NCI-H1048 (cell line): ENCODE results near the gene SYNE1.

ENCODE experiments used
- DNase-seq: peaks from one replicate; lab custom pipeline; 2025; lab: John Stamatoyannopoulos, UW

SYNE1 gene

DNA sequence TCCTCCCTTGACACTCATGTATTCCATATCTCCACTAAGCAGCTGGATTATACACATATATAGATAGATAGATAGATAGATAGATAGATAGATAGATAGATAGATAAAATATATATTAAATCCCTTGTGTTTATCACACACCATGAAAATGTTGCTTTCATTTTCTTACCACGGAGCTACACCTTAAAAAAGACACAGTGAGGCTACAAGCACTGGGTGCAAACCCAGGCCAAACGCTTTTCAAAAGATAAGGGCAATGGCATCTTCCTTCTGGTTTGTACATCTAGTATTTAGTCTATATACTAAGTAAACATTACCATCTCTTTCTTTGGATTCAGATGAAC lies 452.6 kb downstream of the SYNE1 start:
- no peak for DNase-seq

- DNase-seq, result no peak
These were observed 456.6 kb downstream of the SYNE1 start for GRCh38 chr6:152180601-152181000.

DNA sequence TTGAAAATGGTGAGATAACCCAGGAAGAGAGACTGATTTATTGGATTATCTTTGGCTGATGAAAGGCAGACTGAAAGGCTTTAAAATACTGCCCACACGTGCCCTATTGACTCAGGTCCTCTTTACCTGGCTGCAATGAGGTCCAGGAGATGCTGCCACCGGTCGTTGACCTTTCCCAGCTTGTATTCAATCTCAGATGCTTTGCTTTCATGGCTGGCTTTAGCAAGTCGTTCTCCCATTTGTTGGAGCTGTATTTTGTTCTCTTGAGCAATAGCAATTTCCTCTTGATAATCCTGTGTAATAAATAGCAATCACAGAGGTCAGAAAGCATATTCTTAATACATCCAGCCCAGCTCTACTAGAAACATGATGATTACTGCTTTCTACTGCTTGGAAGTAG lies 460.9 kb downstream of the SYNE1 start:
- DNase-seq, result no peak

DNA sequence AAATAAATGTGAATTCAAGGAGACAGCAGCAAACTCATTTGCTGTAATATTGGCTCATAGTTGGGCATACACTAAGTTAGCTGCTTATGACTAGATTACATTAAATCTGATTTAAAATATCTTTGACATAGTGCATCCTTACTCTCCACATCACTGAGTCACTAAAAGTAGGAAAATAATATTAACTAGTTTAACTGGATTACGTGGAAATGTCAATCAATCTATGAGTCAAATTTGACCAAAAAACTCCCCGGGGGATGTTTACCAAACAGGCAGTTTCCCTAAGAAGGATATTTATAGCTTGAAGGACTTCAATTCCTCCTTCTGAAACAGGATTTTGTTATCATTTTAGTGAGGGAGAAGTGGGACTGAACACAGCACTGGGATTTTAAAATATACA lies 463.2 kb downstream of the SYNE1 start:
- no peak for DNase-seq

GRCh38 chr6:152173321-152173720 lies 463.8 kb downstream of the SYNE1 start:
- no peak for DNase-seq

DNA sequence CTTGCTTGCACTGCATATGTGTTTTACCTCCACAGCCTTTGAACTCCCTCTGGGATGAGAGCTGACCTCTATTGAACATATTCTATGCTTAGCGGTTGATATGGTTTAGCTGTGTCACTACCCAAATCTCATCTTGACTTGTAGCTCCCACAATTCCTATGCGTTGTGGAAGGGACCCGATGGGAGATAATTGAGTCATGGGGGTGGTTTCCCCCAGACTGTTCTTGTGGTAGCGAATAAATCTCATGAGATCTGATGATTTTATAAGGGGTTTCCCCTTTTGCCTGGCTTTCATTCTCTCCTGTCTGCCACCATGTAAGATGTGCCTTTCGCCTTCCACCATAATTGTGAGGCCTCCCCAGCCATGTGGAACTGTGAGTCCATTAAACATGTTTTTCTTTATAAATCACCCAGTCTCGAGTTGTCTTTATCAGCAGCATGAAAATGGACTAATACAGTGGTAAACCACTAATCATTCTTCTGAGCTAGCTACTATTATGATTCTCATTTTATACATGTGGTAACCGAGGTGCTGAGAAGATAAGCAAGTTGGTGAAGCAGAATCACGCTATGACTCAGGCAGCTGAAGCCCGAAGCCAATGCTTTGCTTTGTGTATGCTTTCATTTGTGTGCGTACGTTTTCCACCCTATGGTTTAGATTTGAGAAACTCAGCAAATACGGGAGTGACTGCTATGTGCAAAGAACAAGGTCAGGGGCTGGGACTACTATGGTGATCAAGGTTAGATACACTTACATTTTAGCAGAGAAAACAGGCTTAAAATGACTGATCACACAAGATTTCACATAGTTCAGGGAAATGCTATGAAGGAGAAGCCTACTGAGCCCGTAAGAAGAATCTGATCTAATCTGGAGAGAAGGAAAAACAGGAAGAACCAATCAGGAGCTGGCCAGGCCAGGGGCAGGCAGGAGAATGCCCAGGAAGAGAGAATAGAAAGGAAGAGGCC lies 466.2 kb downstream of the SYNE1 start:
- DNase-seq, result no peak

DNA sequence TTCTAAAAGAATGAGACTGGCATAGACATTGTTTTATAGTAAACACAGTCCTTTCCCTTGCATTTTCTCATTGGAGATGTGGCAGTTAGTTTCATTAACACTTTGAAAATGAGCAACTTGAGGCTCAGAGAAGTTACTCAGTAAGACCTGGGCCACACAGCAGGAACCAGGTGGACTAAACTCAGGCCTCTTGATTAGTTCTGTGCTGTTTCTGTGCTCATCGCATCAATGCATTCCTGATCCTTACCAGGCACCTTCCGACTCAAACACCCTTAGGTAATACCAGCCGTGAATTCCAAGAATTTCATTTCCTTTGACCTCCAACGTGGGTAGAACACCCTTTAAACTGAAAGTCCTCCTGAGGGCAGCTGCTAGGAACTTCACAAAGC lies 466.9 kb downstream of the SYNE1 start:
- no peak for DNase-seq

DNA sequence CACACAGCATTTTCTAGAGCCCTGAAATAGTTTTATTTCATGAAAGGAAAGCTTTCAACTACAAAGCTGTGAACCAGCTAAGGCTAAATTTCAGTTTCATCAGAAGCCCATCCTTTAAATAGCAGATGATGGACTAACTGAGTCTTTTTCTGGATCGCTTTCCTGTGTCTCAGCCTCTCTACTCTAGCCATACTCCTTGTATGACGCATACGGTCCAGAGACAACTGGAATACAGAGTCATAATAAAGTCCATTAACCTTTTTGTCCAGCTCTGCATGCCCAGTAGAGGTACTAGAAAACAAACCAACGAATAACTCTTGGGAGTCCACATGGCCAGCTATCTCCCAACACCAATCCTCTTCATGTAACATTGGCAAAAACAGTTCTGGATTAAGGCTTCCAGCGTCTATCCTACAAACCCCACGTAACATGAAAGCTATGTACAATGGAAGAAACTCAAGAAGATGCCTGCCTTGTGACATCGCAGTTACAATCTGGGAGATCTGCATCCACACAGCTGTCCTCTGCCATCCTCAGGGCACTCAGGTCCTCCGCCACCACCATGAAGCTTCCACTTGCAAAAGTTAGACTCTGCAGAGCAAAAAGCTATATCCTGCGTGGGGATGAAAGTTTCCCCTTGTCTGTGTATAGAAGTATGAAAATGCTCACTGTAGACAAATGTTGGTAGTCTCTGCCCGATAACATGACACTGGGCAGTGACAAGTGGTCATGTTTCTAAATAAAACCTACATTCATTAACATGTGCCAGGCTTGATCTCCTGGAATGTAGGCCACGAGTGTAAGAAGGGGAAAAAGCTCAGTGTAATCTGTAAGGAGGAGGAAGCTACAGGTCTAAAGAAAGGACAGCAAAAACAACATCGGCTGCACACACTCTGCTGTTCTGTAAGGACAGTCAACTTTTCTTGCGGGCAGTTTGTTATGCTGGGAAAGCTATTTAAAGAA lies 469.2 kb downstream of the SYNE1 start:
- no peak for DNase-seq

DNA sequence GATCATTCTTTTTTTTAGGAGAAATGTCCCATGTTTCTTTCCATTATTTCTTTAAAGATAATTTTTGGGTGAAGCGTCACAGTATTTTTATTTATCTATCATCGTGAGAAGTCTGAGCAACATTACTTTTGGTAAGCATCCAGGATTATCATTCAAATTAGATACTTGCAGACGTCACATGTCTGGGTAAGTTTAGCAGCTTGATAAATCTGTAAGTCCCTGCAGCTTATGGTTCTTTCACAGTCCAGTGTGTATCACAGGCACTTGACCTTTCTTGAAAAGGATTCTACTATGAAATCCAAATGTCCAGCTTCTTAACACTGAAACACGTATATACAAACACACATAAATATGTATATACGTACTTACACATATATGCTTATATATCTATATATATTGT lies 470.3 kb downstream of the SYNE1 start:
- DNase-seq, result no peak

- DNase-seq, result no peak
These were observed 470.7 kb downstream of the SYNE1 start for GRCh38 chr6:152166497-152166896.

DNA sequence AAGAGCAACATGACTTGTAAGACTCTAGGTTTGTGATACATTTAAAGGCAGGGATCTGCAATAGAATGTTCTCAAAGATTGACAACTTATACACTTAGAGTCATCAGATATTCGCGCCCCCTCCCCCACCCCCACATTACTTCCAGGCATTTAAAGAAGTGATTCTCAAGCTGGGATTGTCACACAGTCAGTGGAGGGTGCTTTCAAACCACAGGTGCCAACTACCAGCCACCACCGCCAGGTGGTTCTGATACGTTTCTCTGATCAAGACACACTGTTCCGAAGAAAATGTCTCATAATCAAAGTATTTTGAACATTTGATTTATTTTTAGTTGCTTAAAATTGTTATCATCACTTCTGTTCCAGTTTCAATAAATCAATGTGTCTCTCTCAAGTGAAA lies 472.2 kb downstream of the SYNE1 start:
- DNase-seq, result no peak

- no peak for DNase-seq
These were observed 475.7 kb downstream of the SYNE1 start for GRCh38 chr6:152161501-152161900.

- no peak for DNase-seq
These were observed 476.8 kb downstream of the SYNE1 start for GRCh38 chr6:152160346-152160745.

- DNase-seq, result no peak
These were observed 481.4 kb downstream of the SYNE1 start for GRCh38 chr6:152155792-152156191.

DNA sequence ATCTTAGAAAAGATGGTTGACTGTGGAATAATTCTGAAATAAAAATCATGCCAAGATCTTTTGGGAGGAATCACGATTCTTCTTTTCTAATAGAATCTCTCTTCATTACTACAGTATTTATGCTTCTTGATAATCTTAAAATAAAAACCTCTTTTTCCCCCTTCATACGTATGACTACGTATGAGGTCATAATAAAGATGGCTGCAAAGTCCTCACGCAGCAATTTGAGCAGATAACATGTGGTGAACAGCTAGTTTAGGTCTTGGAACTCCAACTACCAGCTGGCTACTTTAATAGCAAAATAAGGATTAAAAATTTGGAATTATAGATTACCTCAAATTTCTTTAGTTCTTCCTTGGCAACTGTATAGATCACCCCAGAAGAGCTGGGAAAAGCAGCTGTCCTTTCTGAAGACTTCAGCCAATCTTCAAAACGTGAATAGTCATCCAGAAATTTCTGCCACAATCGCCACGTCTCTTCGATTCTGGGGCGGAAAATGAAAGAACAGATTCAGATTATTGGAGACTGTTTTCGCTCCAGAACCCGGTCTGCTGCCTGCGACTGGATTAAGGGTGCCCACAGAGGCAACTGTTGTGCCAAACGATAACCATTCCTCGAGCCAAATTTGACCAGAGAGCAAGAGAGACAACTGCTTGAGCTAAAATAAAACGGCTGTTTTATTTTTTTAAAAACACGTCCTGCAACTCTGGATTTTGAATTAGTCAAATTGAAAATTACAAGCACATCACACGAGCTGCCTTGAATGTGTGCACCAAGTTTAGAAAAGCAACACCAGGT lies 482.4 kb downstream of the SYNE1 start:
- no peak for DNase-seq

GRCh38 chr6:152151920-152152319 lies 485.2 kb downstream of the SYNE1 start:
- no peak for DNase-seq

GRCh38 chr6:152150196-152150595 lies 487.0 kb downstream of the SYNE1 start:
- DNase-seq, result no peak

- DNase-seq, result no peak
These were observed 488.8 kb downstream of the SYNE1 start for GRCh38 chr6:152148412-152148811.

- no peak for DNase-seq
These were observed 489.9 kb downstream of the SYNE1 start for GRCh38 chr6:152147269-152147668.

GRCh38 chr6:152146385-152146784 lies 490.8 kb downstream of the SYNE1 start:
- no peak for DNase-seq

- DNase-seq, result no peak
These were observed 493.8 kb downstream of the SYNE1 start for GRCh38 chr6:152143359-152143758.

GRCh38 chr6:152142105-152142504 lies 495.1 kb downstream of the SYNE1 start:
- DNase-seq, result no peak
